ENCODE data around the gene C6orf47. TPM values are rescaled to one million over a fixed set of nuclear protein-coding genes. Genes with fewer than 3 reads are reported as not detected.

Gene C6orf47
- total and polyA plus RNA-seq, 8 donors: 10.5 to 44.9 (median 14.5) TPM

- peaks cover 13 to 33% (median 19%) of the 10 kb centered on the region in 4 donors for H3K4me1 ChIP-seq
- H3K4me3 ChIP-seq: no peak within 1 kb of the TSS
- no peak for DNase-seq
- no peaks in the 10 kb centered on the region for H3K27me3 ChIP-seq
- 75 to 91% (median 82%) methylated on average over 8 of the region's 8 CpGs for WGBS, 5 donors
- TF ChIP-seq EP300 (IDR thresholded peaks at IDR 0.05): no peak
- TF ChIP-seq POLR2AphosphoS5 (IDR thresholded peaks at IDR 0.05): no peak
- no peak for TF ChIP-seq POLR2A (IDR thresholded peaks at IDR 0.05)
- no peak for TF ChIP-seq CTCF (IDR thresholded peaks at IDR 0.05)
- no peak within 1 kb of the TSS for H3K27ac ChIP-seq
- H3K9me3 ChIP-seq: no peaks in the 10 kb centered on the region
- intact Hi-C loops (cut with DNase I; ENCODE audit: low total_unique reads): no loop called here
- H3K36me3 ChIP-seq: peaks cover 62 to 75% (median 74%) of the 10 kb centered on the region in 4 donors
Observed at GRCh38 chr6:31669676-31670075, 9.1 kb upstream of the C6orf47 start, which contains the start of gene LY6G5B. LY6G5B (plus strand) TSS chr6:31669976; CDS start chr6:31670951, 975 bp downstream.

- no peak for DNase-seq
- Histone ChIP-seq H3K27me3 (no peaks in the 10 kb centered on the region), H3K27ac (peak overlapping the region; percentile 91 to 98 (median 96)), H3K4me3 (peak overlapping the region; percentile 72 to 98 (median 90)), H3K36me3 (peaks cover 51 to 68% (median 66%) of the 10 kb centered on the region in 4 donors), H3K9me3 (no peaks in the 10 kb centered on the region), H3K4me1 (peaks cover 27 to 64% (median 50%) of the 10 kb centered on the region in 4 donors)
- intact Hi-C loops (cut with DNase I; ENCODE audit: low total_unique reads): no loop called here
- 2 to 4% (median 3%) methylated on average over 15 of the region's 15 CpGs for WGBS, 5 donors
- TF ChIP-seq CTCF (IDR thresholded peaks at IDR 0.05) (no peak), EP300 (IDR thresholded peaks at IDR 0.05) (no peak), POLR2AphosphoS5 (IDR thresholded peaks at IDR 0.05) (no peak), POLR2A (IDR thresholded peaks at IDR 0.05) (no peak)
Observed at GRCh38 chr6:31666337-31666965, 5.9 kb upstream of the C6orf47 start.

- Histone ChIP-seq H3K4me1 (peaks cover 34 to 71% (median 57%) of the 10 kb centered on the region in 4 donors), H3K36me3 (peaks cover 44 to 61% (median 58%) of the 10 kb centered on the region in 4 donors), H3K27ac (peak within 1 kb of the TSS; percentile 94 to 98 (median 97)), H3K4me3 (peak within 1 kb of the TSS; percentile 72 to 98 (median 90)), H3K9me3 (no peaks in the 10 kb centered on the region), H3K27me3 (no peaks in the 10 kb centered on the region)
- 0 to 1% (median 1%) methylated on average over 46 to 63 of the region's 63 CpGs for WGBS, 5 donors
- intact Hi-C loops (cut with DNase I; ENCODE audit: low total_unique reads): no loop called here
- DNase-seq: peak; percentile 99
- TF ChIP-seq EP300 (IDR thresholded peaks at IDR 0.05) (no peak), POLR2A (IDR thresholded peaks at IDR 0.05) (no peak), POLR2AphosphoS5 (IDR thresholded peaks at IDR 0.05) (peak; percentile 71 to 95 (median 79)), CTCF (IDR thresholded peaks at IDR 0.05) (peak in 1 of 7 experiments; percentile 25)
Observed at GRCh38 chr6:31665501-31666336, 5.1 kb upstream of the C6orf47 start, which contains the start of gene CSNK2B. CSNK2B (plus strand) TSS chr6:31666080; CDS start chr6:31666832, 752 bp downstream.

GRCh38 chr6:31664790-31665500 lies 4.4 kb upstream of the C6orf47 start, which contains the start of gene GPANK1:
GPANK1 (minus strand) TSS chr6:31664997; CDS start chr6:31664478, 519 bp downstream.
- Histone ChIP-seq H3K27me3 (no peaks in the 10 kb centered on the region), H3K36me3 (peaks cover 37 to 53% (median 51%) of the 10 kb centered on the region in 4 donors)
- TF ChIP-seq POLR2A (IDR thresholded peaks at IDR 0.05): no peak
- TF ChIP-seq EP300 (IDR thresholded peaks at IDR 0.05): no peak
- peak; percentile 84 to 94 (median 90) for TF ChIP-seq POLR2AphosphoS5 (IDR thresholded peaks at IDR 0.05)
- no peak for TF ChIP-seq CTCF (IDR thresholded peaks at IDR 0.05)

More at GRCh38 chr6:31664790-31665500, 4.4 kb upstream of the C6orf47 start, which contains the start of gene GPANK1:
- 0% methylated on average over 37 to 39 of the region's 39 CpGs for WGBS, 5 donors
- H3K4me3 ChIP-seq: peak within 1 kb of the TSS; percentile 72 to 98 (median 90)
- peak within 1 kb of the TSS; percentile 94 to 98 (median 97) for H3K27ac ChIP-seq
- intact Hi-C loops (cut with DNase I; ENCODE audit: low total_unique reads): no loop called here
- H3K4me1 ChIP-seq: peaks cover 34 to 74% (median 62%) of the 10 kb centered on the region in 4 donors
- DNase-seq: peak; percentile 94 to 98
- H3K9me3 ChIP-seq: no peaks in the 10 kb centered on the region

All from stomach (tissue), 9 donors.